Natural killer cell (primary cell): Measurements from ENCODE around the gene IL1RAPL2. TPM values are rescaled to one million over a fixed set of nuclear protein-coding genes. Genes with fewer than 3 reads are reported as not detected.

ENCODE experiments used
- ATAC-seq, 3 donors: fragments of 150-1000 bp in 2 of 3; fragments of 200-7000 bp in 1 of 3; cut with Tn5 transposase; 1 replicate in 1 of 3; 2 replicates in 2 of 3; pipeline ENCODE4 v1.10.0; 2021; ENCODE audit warnings: mild to moderate bottlenecking in 2 of 3, moderate library complexity in 2 of 3
- DNase-seq, 2 donors: peaks; one replicate each; pipeline versions ENCODE4 v3.0.0 to v3.0.0-alpha.2; 2013 to 2021; ENCODE audit warnings: mixed read lengths in 1 of 2
- H3K27ac ChIP-seq: one replicate; pipeline ENCODE4 v1.5.1; 2013; ENCODE audit warnings: mild to moderate bottlenecking, low read length
- H3K27me3 ChIP-seq: one replicate; pipeline ENCODE4 v1.6.1; 2013; ENCODE audit warnings: low read length; ENCODE audit not compliant: control insufficient read depth, insufficient read depth
- H3K36me3 ChIP-seq: one replicate; pipeline ENCODE4 v1.6.1; 2013; ENCODE audit warnings: low read length; ENCODE audit not compliant: control insufficient read depth, insufficient read depth
- H3K4me1 ChIP-seq: one replicate; pipeline ENCODE4 v1.6.1; 2013; ENCODE audit warnings: low read length; ENCODE audit not compliant: control insufficient read depth, insufficient read depth
- H3K4me3 ChIP-seq: one replicate; pipeline ENCODE4 v1.5.1; 2013; ENCODE audit warnings: low read length
- H3K9me3 ChIP-seq: one replicate; pipeline ENCODE4 v1.6.1; 2013; ENCODE audit warnings: low read length; ENCODE audit not compliant: control insufficient read depth, insufficient read depth
- H3K27ac Mint-ChIP-seq, 2 donors: one replicate each; pipeline ENCODE4 v1.8.0; 2022; ENCODE audit warnings: mild to moderate bottlenecking in 2 of 2, mixed read lengths in 2 of 2, moderate library complexity in 1 of 2
- H3K27me3 Mint-ChIP-seq, 2 donors: one replicate each; pipeline ENCODE4 v1.8.0; 2022; ENCODE audit warnings: low read depth in 2 of 2, mixed read lengths in 2 of 2
- H3K36me3 Mint-ChIP-seq: one replicate; pipeline ENCODE4 v1.8.0; 2022; ENCODE audit warnings: mixed read lengths
- H3K4me1 Mint-ChIP-seq, 2 donors: one replicate each; pipeline ENCODE4 v1.8.0; 2022; ENCODE audit warnings: mixed read lengths in 2 of 2
- H3K4me3 Mint-ChIP-seq: one replicate; pipeline ENCODE4 v1.8.0; 2022; ENCODE audit warnings: mild to moderate bottlenecking, moderate library complexity, mixed read lengths
- H3K9me3 Mint-ChIP-seq, 2 donors: one replicate each; pipeline ENCODE4 v1.8.0; 2022; ENCODE audit warnings: mixed read lengths in 2 of 2
- CTCF ChIP-seq: fragments of 200-600 bp; IDR thresholded peaks from one replicate; pipeline ENCODE4 v1.8.0; 2022; ENCODE audit warnings: antibody characterized with exemption
- WGBS: methylation state at CpG from one replicate; pipeline ENCODE4 v1.1.7; 2013; ENCODE audit warnings: missing lambda C conversion rate; ENCODE audit not compliant: insufficient coverage; 5-methylcytosine and 5-hydroxymethylcytosine counted together
- intact Hi-C: fragments of 100-400 bp; cut with micrococcal nuclease; formaldehyde crosslinking; loops from one replicate; pipeline ENCODE4 v1.14.2; 2022
- total RNA-seq, 4 donors: library from RNA; stranded (reverse); fragments of 120-200 nt in 1 of 4; gene quantifications; one replicate each; pipeline versions ENCODE4 v1.2.3 to v1.2.4, GENCODE V29; 2013 to 2022

Gene IL1RAPL2
- total RNA-seq, 3 donors from 2014 or later (not counting 1 experiment from before 2014, with no cell fraction given): not detected

- no peaks in the 10 kb centered on the region for H3K36me3 ChIP-seq
- no peaks in the 10 kb centered on the region for H3K9me3 ChIP-seq
- no peak overlapping the region for H3K27ac Mint-ChIP-seq
- H3K4me1 ChIP-seq: no peaks in the 10 kb centered on the region
- no peak for TF ChIP-seq CTCF
- no peaks in the 10 kb centered on the region for H3K9me3 Mint-ChIP-seq
- ATAC-seq: no peak
- H3K4me3 ChIP-seq: no peak overlapping the region
- no peaks in the 10 kb centered on the region for H3K36me3 Mint-ChIP-seq
- DNase-seq: no peak
- no peaks in the 10 kb centered on the region for H3K27me3 ChIP-seq
- H3K27ac ChIP-seq: no peak overlapping the region
- intact Hi-C loops: no loop called here
- no peak overlapping the region for H3K4me3 Mint-ChIP-seq
- no peaks in the 10 kb centered on the region for H3K27me3 Mint-ChIP-seq
- no peaks in the 10 kb centered on the region for H3K4me1 Mint-ChIP-seq
- 92% methylated on average over 1 of the region's 2 CpGs for WGBS
Measured at GRCh38 chrX:105267167-105267566, 701.2 kb downstream of the IL1RAPL2 start.

GRCh38 chrX:105269386-105269785 lies 703.4 kb downstream of the IL1RAPL2 start:
- H3K4me1 ChIP-seq: no peaks in the 10 kb centered on the region
- no peak for TF ChIP-seq CTCF
- no peak for ATAC-seq
- H3K27me3 ChIP-seq: no peaks in the 10 kb centered on the region
- 100% methylated on average over 2 of the region's 2 CpGs for WGBS
- H3K4me1 Mint-ChIP-seq: no peaks in the 10 kb centered on the region
- no peak overlapping the region for H3K27ac ChIP-seq
- H3K27ac Mint-ChIP-seq: no peak overlapping the region
- H3K9me3 ChIP-seq: no peaks in the 10 kb centered on the region
- peaks cover 1% of the 10 kb centered on the region in 2 donors for H3K9me3 Mint-ChIP-seq
- no peak overlapping the region for H3K4me3 Mint-ChIP-seq
- intact Hi-C loops: no loop called here
- no peak for DNase-seq
- H3K27me3 Mint-ChIP-seq: no peaks in the 10 kb centered on the region
- no peak overlapping the region for H3K4me3 ChIP-seq
- no peaks in the 10 kb centered on the region for H3K36me3 Mint-ChIP-seq
- no peaks in the 10 kb centered on the region for H3K36me3 ChIP-seq

GRCh38 chrX:105273326-105273725 lies 707.3 kb downstream of the IL1RAPL2 start:
- no peaks in the 10 kb centered on the region for H3K4me1 Mint-ChIP-seq
- TF ChIP-seq CTCF: no peak
- Histone ChIP-seq H3K4me3 (no peak overlapping the region), H3K36me3 (no peaks in the 10 kb centered on the region), H3K4me1 (no peaks in the 10 kb centered on the region), H3K27ac (no peak overlapping the region), H3K9me3 (no peaks in the 10 kb centered on the region), H3K27me3 (no peaks in the 10 kb centered on the region)
- intact Hi-C loops: no loop called here
- no peak overlapping the region for H3K27ac Mint-ChIP-seq
- ATAC-seq (no peak), DNase-seq (no peak)
- 67% methylated on average over 1 of the region's 1 CpG for WGBS
- no peak overlapping the region for H3K4me3 Mint-ChIP-seq
- H3K27me3 Mint-ChIP-seq: no peaks in the 10 kb centered on the region
- no peaks in the 10 kb centered on the region for H3K36me3 Mint-ChIP-seq
- peaks cover 3 to 9% of the 10 kb centered on the region in 2 donors for H3K9me3 Mint-ChIP-seq

- Mint-ChIP-seq H3K36me3 (no peaks in the 10 kb centered on the region), H3K4me1 (no peaks in the 10 kb centered on the region), H3K27me3 (no peaks in the 10 kb centered on the region), H3K4me3 (no peak overlapping the region), H3K27ac (no peak overlapping the region), H3K9me3 (peaks cover 3 to 12% of the 10 kb centered on the region in 2 donors)
- Histone ChIP-seq H3K4me3 (no peak overlapping the region), H3K27me3 (no peaks in the 10 kb centered on the region), H3K27ac (no peak overlapping the region), H3K9me3 (no peaks in the 10 kb centered on the region), H3K36me3 (no peaks in the 10 kb centered on the region), H3K4me1 (no peaks in the 10 kb centered on the region)
- intact Hi-C loops: no loop called here
- DNase-seq (no peak), ATAC-seq (no peak)
- no peak for TF ChIP-seq CTCF
- 75% methylated on average over 2 of the region's 2 CpGs for WGBS
Measured at GRCh38 chrX:105274091-105274490, 708.1 kb downstream of the IL1RAPL2 start.
